ENCODE data around the gene ATP5PD. TPM values are rescaled to one million over a fixed set of nuclear protein-coding genes. Genes with fewer than 3 reads are reported as not detected.

Gene ATP5PD
- total RNA-seq, 1 donor from 2014 or later: 360 TPM

DNA sequence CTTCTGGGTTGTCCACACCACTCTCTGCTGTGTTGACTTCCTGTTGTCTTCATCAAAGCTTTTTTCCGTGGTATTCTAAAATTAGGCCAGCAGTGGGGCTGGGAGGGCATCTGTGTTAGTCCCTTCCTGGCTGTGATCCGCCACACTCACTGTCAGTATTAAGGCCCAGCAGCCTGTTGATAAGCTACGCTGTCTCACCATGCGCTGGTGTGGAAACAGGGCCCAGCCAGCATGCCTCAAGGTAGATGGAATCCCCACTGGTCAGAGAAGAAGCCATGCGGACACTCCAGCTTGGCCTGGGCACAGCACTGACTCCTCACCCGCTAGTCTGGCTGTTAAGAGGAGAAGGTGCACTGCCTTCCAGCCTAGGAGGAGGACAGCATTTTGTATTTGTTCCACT lies 48.0 kb downstream of the ATP5PD start:
- TF ChIP-seq, protein P1, sequence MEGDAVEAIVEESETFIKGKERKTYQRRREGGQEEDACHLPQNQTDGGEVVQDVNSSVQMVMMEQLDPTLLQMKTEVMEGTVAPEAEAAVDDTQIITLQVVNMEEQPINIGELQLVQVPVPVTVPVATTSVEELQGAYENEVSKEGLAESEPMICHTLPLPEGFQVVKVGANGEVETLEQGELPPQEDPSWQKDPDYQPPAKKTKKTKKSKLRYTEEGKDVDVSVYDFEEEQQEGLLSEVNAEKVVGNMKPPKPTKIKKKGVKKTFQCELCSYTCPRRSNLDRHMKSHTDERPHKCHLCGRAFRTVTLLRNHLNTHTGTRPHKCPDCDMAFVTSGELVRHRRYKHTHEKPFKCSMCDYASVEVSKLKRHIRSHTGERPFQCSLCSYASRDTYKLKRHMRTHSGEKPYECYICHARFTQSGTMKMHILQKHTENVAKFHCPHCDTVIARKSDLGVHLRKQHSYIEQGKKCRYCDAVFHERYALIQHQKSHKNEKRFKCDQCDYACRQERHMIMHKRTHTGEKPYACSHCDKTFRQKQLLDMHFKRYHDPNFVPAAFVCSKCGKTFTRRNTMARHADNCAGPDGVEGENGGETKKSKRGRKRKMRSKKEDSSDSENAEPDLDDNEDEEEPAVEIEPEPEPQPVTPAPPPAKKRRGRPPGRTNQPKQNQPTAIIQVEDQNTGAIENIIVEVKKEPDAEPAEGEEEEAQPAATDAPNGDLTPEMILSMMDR (conservative IDR thresholded peaks at IDR 0.05; ENCODE audit: low read depth, low read length): no peak
- no peak overlapping the region for H3K4me3 ChIP-seq (ENCODE audit: low read depth, low read length)
- no peak for DNase-seq (ENCODE audit: low read depth)

DNA sequence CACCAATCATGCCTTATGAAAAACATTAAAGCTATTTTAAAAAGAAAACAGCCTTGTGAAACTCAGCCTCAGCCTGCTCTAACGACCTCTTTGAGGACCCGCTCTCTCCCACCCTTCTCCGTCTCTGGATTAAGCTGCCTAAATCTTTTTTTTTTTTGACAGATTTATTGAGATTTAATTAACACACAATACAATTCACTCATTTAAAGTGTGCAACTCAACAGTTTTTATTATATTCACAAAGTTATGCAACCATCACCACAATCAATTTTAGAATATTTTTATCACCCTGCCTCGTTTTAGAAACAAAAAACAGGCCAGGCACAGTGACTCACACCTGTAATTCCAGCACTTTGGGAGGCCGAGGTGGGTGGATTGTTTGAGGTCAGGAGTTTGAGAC lies 50.9 kb downstream of the ATP5PD start:
- TF ChIP-seq, protein P1 (conservative IDR thresholded peaks at IDR 0.05; ENCODE audit: low read depth, low read length): no peak
- no peak for DNase-seq (ENCODE audit: low read depth)
- no peak overlapping the region for H3K4me3 ChIP-seq (ENCODE audit: low read depth, low read length)

DNA sequence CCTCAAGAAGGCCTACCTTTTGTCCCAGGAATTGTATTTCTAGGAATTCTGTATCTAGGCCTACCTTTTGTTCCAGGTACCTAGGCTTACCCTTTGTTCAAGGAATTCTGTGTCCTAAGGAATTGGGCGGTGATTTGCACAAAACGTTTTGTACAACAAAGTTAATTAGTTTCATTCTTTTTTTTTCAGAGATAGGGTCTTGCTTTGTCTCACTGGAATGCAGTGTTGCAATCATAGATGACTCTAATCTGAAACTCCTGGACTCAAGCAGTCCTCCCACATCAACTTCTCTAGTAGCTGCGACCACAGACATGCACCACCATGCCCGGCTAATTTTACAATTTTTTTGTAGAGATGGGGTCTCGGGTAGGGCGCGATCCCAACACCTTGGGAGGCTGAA lies 52.3 kb downstream of the ATP5PD start:
- TF ChIP-seq, protein P1 (conservative IDR thresholded peaks at IDR 0.05; ENCODE audit: low read depth, low read length): no peak
- H3K4me3 ChIP-seq (ENCODE audit: low read depth, low read length): no peak overlapping the region
- no peak for DNase-seq (ENCODE audit: low read depth)

DNA sequence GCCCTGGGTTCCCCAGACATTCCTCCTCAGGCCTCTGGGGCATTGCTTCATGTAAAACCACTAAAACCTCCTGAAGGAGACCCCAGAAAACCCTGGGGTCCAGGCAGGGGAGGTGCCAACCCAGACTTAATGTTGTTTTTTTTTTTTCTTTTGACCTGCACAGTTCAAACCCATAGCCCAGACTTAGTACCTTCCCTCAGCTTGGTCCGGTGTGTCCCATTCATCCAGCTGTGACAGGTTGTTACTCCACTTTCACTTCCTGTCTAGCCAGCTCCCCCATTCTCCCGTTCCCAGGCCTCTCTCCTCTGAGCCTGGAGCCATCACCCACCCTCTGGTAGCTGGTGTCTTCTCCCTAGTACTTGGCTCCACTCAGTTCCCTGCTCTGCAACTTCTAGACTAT lies 54.5 kb downstream of the ATP5PD start:
- no peak for DNase-seq (ENCODE audit: low read depth)
- no peak overlapping the region for H3K4me3 ChIP-seq (ENCODE audit: low read depth, low read length)
- TF ChIP-seq, protein P1 (conservative IDR thresholded peaks at IDR 0.05; ENCODE audit: low read depth, low read length): no peak

DNA sequence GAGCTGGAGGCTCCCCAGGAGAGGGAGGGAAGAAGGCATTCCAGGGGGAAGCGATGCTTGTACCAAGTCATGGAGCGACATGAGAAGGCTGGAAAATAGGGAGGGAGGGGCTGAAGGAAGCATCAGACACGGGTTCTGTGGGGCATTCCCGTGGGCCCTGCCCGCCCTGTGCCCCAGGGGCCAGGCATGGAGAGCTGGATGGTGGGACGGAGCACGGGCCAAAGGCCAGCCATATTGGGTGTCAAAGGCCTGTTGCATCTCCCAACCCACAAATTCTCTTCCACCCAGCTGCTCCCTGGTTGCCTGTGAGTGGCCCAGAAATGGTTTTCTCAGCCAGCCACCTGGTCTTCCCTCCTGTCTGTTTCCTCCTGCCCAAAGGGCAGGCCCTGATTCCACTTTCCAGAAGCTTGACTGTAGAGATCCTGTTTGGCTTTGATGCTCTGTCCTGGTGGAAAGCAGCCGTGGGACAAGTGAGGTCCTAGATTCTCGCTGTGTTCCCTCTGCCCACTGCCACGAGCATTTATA lies 56.1 kb downstream of the ATP5PD start:
- no peak for DNase-seq (ENCODE audit: low read depth)
- TF ChIP-seq, protein P1 (conservative IDR thresholded peaks at IDR 0.05; ENCODE audit: low read depth, low read length): no peak
- no peak overlapping the region for H3K4me3 ChIP-seq (ENCODE audit: low read depth, low read length)

Other genes starting within 250 kb of the ATP5PD start
- not detected in 2 replicates for gene GRIN2C, start 187.1 kb downstream of the ATP5PD start, total RNA-seq
- 21.9 and 31.5 TPM in 2 replicates for gene FDXR, start 174.0 kb downstream of the ATP5PD start, total RNA-seq
- gene FADS6, start 153.3 kb downstream of the ATP5PD start, total RNA-seq: not detected in 2 replicates
- gene USH1G, start 123.7 kb downstream of the ATP5PD start, total RNA-seq: not detected in 2 replicates
- not detected in 2 replicates for gene OTOP2, start 122.7 kb downstream of the ATP5PD start, total RNA-seq
- not detected in 2 replicates for gene OTOP3, start 111.1 kb downstream of the ATP5PD start, total RNA-seq
- 9.0 and 19.1 TPM in 2 replicates for gene HID1, start 74.2 kb downstream of the ATP5PD start, total RNA-seq
- gene CDR2L, start 59.3 kb downstream of the ATP5PD start, total RNA-seq: 38.9 and 64.4 TPM in 2 replicates
- gene MRPL58, start 34.3 kb downstream of the ATP5PD start, total RNA-seq: 52.2 and 113 TPM in 2 replicates
- gene KCTD2, start 256 bp upstream of the ATP5PD start, total RNA-seq: 15.8 and 19.2 TPM in 2 replicates
- gene SLC16A5, start 41.0 kb upstream of the ATP5PD start, total RNA-seq: 15.1 and 15.9 TPM in 2 replicates
- 8.5 and 12.3 TPM in 2 replicates for gene ARMC7, start 63.0 kb upstream of the ATP5PD start, total RNA-seq
- gene NT5C, start 84.8 kb upstream of the ATP5PD start, total RNA-seq: 139 and 140 TPM in 2 replicates
- gene JPT1, start 107.5 kb upstream of the ATP5PD start, total RNA-seq: 539 and 692 TPM in 2 replicates
- 130 and 166 TPM in 2 replicates for gene SUMO2, start 136.0 kb upstream of the ATP5PD start, total RNA-seq
- 43.2 and 57.4 TPM in 2 replicates for gene NUP85, start 158.7 kb upstream of the ATP5PD start, total RNA-seq
- 15.3 and 19.5 TPM in 2 replicates for gene GGA3, start 214.6 kb upstream of the ATP5PD start, total RNA-seq
- gene MRPS7, start 214.9 kb upstream of the ATP5PD start, total RNA-seq: 91.2 and 95.6 TPM in 2 replicates
- gene MIF4GD, start 224.3 kb upstream of the ATP5PD start, total RNA-seq: 19.1 and 26.5 TPM in 2 replicates
- gene SLC25A19, start 242.5 kb upstream of the ATP5PD start, total RNA-seq: 10.5 and 25.7 TPM in 2 replicates

All from epithelial cell of proximal tubule (primary cell).